HepG2 (cell line): ENCODE measurements around the gene SIX5. TPM values are rescaled to one million over a fixed set of nuclear protein-coding genes. Genes with fewer than 3 reads are reported as not detected.

Experiments used
- BATF2 ChIP-seq: sonication (generic); formaldehyde crosslinking; IDR thresholded peaks from 2 replicates; pipeline ENCODE4 v1.8.0; 2022; ENCODE audit warnings: mild to moderate bottlenecking, missing genetic modification reagents, moderate library complexity
- DRAP1 ChIP-seq: IDR thresholded peaks from 2 replicates; pipeline ENCODE4 v1.6.1; 2016; ENCODE audit warnings: missing genetic modification reagents, missing compliant biosample characterization
- ELK4 ChIP-seq: sonication (generic); formaldehyde crosslinking; IDR thresholded peaks from 2 replicates; pipeline ENCODE4 v1.9.0; 2021; ENCODE audit warnings: missing genetic modification reagents, borderline replicate concordance
- HNF1A ChIP-seq, 2 experiments: sonication (generic) in 1 of 2; formaldehyde crosslinking in 1 of 2; IDR thresholded peaks; 2 replicates each; pipeline versions ENCODE4 v1.4.0 to v1.6.1; 2016 to 2020; ENCODE audit warnings: borderline replicate concordance in 1 of 2, low read depth in 1 of 2, mild to moderate bottlenecking in 1 of 2, missing genetic modification reagents in 1 of 2
- MBD4 ChIP-seq: IDR thresholded peaks from 2 replicates; pipeline ENCODE4 v1.6.1; 2012; ENCODE audit warnings: low read length, inconsistent platforms, borderline replicate concordance
- MTF2 ChIP-seq: sonication (generic); formaldehyde crosslinking; IDR thresholded peaks from 2 replicates; pipeline ENCODE4 v1.5.0; 2020; ENCODE audit warnings: missing genetic modification reagents, borderline replicate concordance
- MXI1 ChIP-seq: IDR thresholded peaks from 3 replicates; pipeline ENCODE4 v1.6.1; 2012; ENCODE audit warnings: low read depth, low read length, inconsistent platforms, borderline replicate concordance
- NFYC ChIP-seq: IDR thresholded peaks from 2 replicates; pipeline ENCODE4 v1.6.1; 2016; ENCODE audit warnings: missing genetic modification reagents, missing compliant biosample characterization
- POGZ ChIP-seq: sonication (generic); formaldehyde crosslinking; IDR thresholded peaks from 2 replicates; pipeline ENCODE4 v1.4.0; 2020; ENCODE audit warnings: mild to moderate bottlenecking, missing genetic modification reagents
- RBM22 ChIP-seq: fragments of 200-400 bp; formaldehyde crosslinking; optimal IDR thresholded peaks from 2 replicates; pipeline ENCODE3; 2017; ENCODE audit warnings: mild to moderate bottlenecking, low read length, moderate library complexity
- SALL1 ChIP-seq: sonication (generic); formaldehyde crosslinking; IDR thresholded peaks from 2 replicates; pipeline ENCODE4 v1.8.0; 2022; ENCODE audit warnings: mild to moderate bottlenecking, missing genetic modification reagents
- YY1 ChIP-seq: IDR thresholded peaks from 2 replicates; pipeline ENCODE4 v1.6.1; 2011; ENCODE audit warnings: low read length, low read depth, moderate library complexity, mild to moderate bottlenecking; ENCODE audit not compliant: insufficient read depth, insufficient replicate concordance
- ZGPAT ChIP-seq: IDR thresholded peaks from 2 replicates; pipeline ENCODE4 v1.6.1; 2016; ENCODE audit warnings: mild to moderate bottlenecking
- ZNF263 ChIP-seq: sonication (generic); formaldehyde crosslinking; IDR thresholded peaks from 2 replicates; pipeline ENCODE4 v1.4.0; 2020; ENCODE audit warnings: missing genetic modification reagents
- ZNF329 ChIP-seq: sonication (generic); formaldehyde crosslinking; IDR thresholded peaks from 2 replicates; pipeline ENCODE4 v1.9.0; 2021; ENCODE audit warnings: low read depth, mild to moderate bottlenecking, missing genetic modification reagents
- ZNF574 ChIP-seq: sonication (generic); formaldehyde crosslinking; IDR thresholded peaks from 2 replicates; pipeline ENCODE4 v1.4.0; 2020; ENCODE audit warnings: missing genetic modification reagents
- polyA plus RNA-seq, 8 experiments: library from polyadenylated mRNA; depleted of rRNA in 3 of 8; stranded (reverse) in 7 of 8; unstranded in 1 of 8; fragments of >200 nt; fragmentation: Illumina TruSeq in 4 of 8; extraction: Trizol in 4 of 8; gene quantifications; 2 replicates each; pipeline versions ENCODE4 v1.2.1 to v1.2.3, GENCODE V29; 2011 to 2016; ENCODE audit warnings: low read depth in 4 of 8, missing spikeins in 1 of 8, mixed read lengths in 1 of 8; ENCODE audit not compliant: insufficient read depth in 1 of 8
- total RNA-seq, 5 experiments: library from RNA; depleted of rRNA; stranded (reverse); fragments of >200 nt; fragmentation: Illumina TruSeq; extraction: Trizol; gene quantifications; 2 replicates each; pipeline ENCODE4 v1.2.3, GENCODE V29; 2016; ENCODE audit warnings: low read depth in 1 of 5

Gene SIX5
- total and polyA plus RNA-seq, 2 of the 13 experiments (the other 11 are each of a cell fraction or from before 2014, with no cell fraction given), result 7.7 to 10.5 TPM

- TF ChIP-seq RBM22, result peak; percentile 100
- no peak for TF ChIP-seq MBD4
- no peak for TF ChIP-seq HNF1A (IDR thresholded peaks at IDR 0.05; ENCODE audit: low read depth)
- TF ChIP-seq HNF1A (CRISPR knock-in tag; IDR thresholded peaks at IDR 0.05; ENCODE audit: borderline replicate concordance), result 0 out of 2 replicates have a peak, but pooled peaks have one; percentile 21
- TF ChIP-seq SALL1 (CRISPR knock-in tag), result peak; percentile 59; the same call in 1 of the 2 replicates
- no peak for TF ChIP-seq BATF2 (CRISPR knock-in tag)
- TF ChIP-seq ELK4 (CRISPR knock-in tag), result no peak
- peak; percentile 98 for TF ChIP-seq MXI1
- peak; percentile 73 for TF ChIP-seq NFYC (CRISPR knock-in tag)
- peak; percentile 38; the same call in 1 of the 2 replicates for TF ChIP-seq ZGPAT (CRISPR knock-in tag)
- TF ChIP-seq YY1, result peak; percentile 95
- no peak for TF ChIP-seq ZNF329 (CRISPR knock-in tag)
- TF ChIP-seq DRAP1 (CRISPR knock-in tag), result peak; percentile 66
- no peak for TF ChIP-seq MTF2 (CRISPR knock-in tag)
- TF ChIP-seq POGZ (CRISPR knock-in tag), result no peak
- 0 out of 2 replicates have a peak, but pooled peaks have one; percentile 20 for TF ChIP-seq ZNF574 (CRISPR knock-in tag)
- no peak for TF ChIP-seq ZNF263
Observed at GRCh38 chr19:45792470-45793177, 23.6 kb upstream of the SIX5 start, which contains the start of gene DMWD (continued).
